H9 (cell line): Measurements from ENCODE around the gene SMIM12. TPM values are rescaled to one million over a fixed set of nuclear protein-coding genes. Genes with fewer than 3 reads are reported as not detected.

Experiments used
- DNase-seq: peaks from one replicate; pipeline ENCODE4 v3.0.0-alpha.2; 2017
- H2AFZ ChIP-seq: one replicate; pipeline ENCODE4 v1.6.1; 2013; ENCODE audit warnings: mild to moderate bottlenecking, low read length, control low read depth, moderate library complexity
- H2AK5ac ChIP-seq: 2 replicates; pipeline ENCODE4 v1.6.1; 2013; ENCODE audit warnings: low read length, control low read depth, mixed read lengths; ENCODE audit not compliant: insufficient read length
- H2BK120ac ChIP-seq: one replicate; pipeline ENCODE4 v1.6.1; 2013; ENCODE audit warnings: low read depth, mild to moderate bottlenecking, low read length, control low read depth, inconsistent platforms; ENCODE audit not compliant: poor library complexity, severe bottlenecking
- H2BK12ac ChIP-seq: 2 replicates; pipeline ENCODE4 v1.6.1; 2013; ENCODE audit warnings: low read length, control low read depth, mixed read lengths, low read depth; ENCODE audit not compliant: insufficient read length
- H2BK15ac ChIP-seq: 2 replicates; pipeline ENCODE4 v1.6.1; 2013; ENCODE audit warnings: low read depth, low read length, control low read depth
- H2BK20ac ChIP-seq: one replicate; pipeline ENCODE4 v1.6.1; 2013; ENCODE audit warnings: low read depth, mild to moderate bottlenecking, low read length, control low read depth, inconsistent platforms; ENCODE audit not compliant: poor library complexity, severe bottlenecking
- H2BK5ac ChIP-seq: 2 replicates; pipeline ENCODE4 v1.6.1; 2013; ENCODE audit warnings: low read length, control low read depth, mixed read lengths; ENCODE audit not compliant: insufficient read length
- H3K14ac ChIP-seq: 2 replicates; pipeline ENCODE4 v1.6.1; 2013; ENCODE audit warnings: low read length, control low read depth; ENCODE audit not compliant: insufficient read depth
- H3K18ac ChIP-seq: 2 replicates; pipeline ENCODE4 v1.6.1; 2013; ENCODE audit warnings: low read depth, mild to moderate bottlenecking, mixed read lengths, low read length, control low read depth; ENCODE audit not compliant: insufficient read length
- H3K23ac ChIP-seq: 2 replicates; pipeline ENCODE4 v1.6.1; 2013; ENCODE audit warnings: low read length, control low read depth, mixed read lengths, low read depth; ENCODE audit not compliant: insufficient read length
- H3K23me2 ChIP-seq: 2 replicates; pipeline ENCODE4 v1.6.1; 2013; ENCODE audit warnings: low read depth, mild to moderate bottlenecking, mixed read lengths, low read length, control low read depth; ENCODE audit not compliant: insufficient read length, poor library complexity, severe bottlenecking
- H3K27ac ChIP-seq: 2 replicates; pipeline ENCODE4 v1.5.1; 2013; ENCODE audit warnings: low read length, control low read depth, mixed read lengths, low read depth; ENCODE audit not compliant: insufficient read length
- H3K27me3 ChIP-seq: 2 replicates; pipeline ENCODE4 v1.6.1; 2013; ENCODE audit warnings: low read length, control low read depth, inconsistent platforms; ENCODE audit not compliant: insufficient read depth
- H3K4ac ChIP-seq: 2 replicates; pipeline ENCODE4 v1.6.1; 2013; ENCODE audit warnings: low read depth, mild to moderate bottlenecking, control low read depth, inconsistent platforms, low read length, moderate library complexity
- H3K4me1 ChIP-seq: 2 replicates; pipeline ENCODE4 v1.6.1; 2013; ENCODE audit warnings: low read length, control low read depth, inconsistent platforms; ENCODE audit not compliant: insufficient read depth
- H3K4me2 ChIP-seq: 2 replicates; pipeline ENCODE4 v1.6.1; 2013; ENCODE audit warnings: low read length, control low read depth, mixed read lengths; ENCODE audit not compliant: insufficient read length, insufficient read depth
- H3K56ac ChIP-seq: 2 replicates; pipeline ENCODE4 v1.6.1; 2013; ENCODE audit warnings: low read depth, mild to moderate bottlenecking, mixed read lengths, low read length, control low read depth; ENCODE audit not compliant: insufficient read length
- H3K79me1 ChIP-seq: 2 replicates; pipeline ENCODE4 v1.6.1; 2013; ENCODE audit warnings: low read depth, mild to moderate bottlenecking, moderate library complexity, low read length, control low read depth, inconsistent platforms; ENCODE audit not compliant: insufficient read depth, poor library complexity, severe bottlenecking
- H3K79me2 ChIP-seq: 2 replicates; pipeline ENCODE4 v1.6.1; 2013; ENCODE audit warnings: low read length, control low read depth, inconsistent platforms; ENCODE audit not compliant: insufficient read depth
- H3K9ac ChIP-seq: 2 replicates; pipeline ENCODE4 v1.6.1; 2013; ENCODE audit warnings: low read length, control low read depth, mixed read lengths; ENCODE audit not compliant: insufficient read length; ENCODE audit errors: extremely low read depth
- H3K9me3 ChIP-seq: one replicate; pipeline ENCODE4 v1.6.1; 2013; ENCODE audit warnings: low read depth, low read length, inconsistent platforms; ENCODE audit not compliant: control insufficient read depth
- H3T11ph ChIP-seq: one replicate; pipeline ENCODE4 v1.6.1; 2013; ENCODE audit warnings: mild to moderate bottlenecking, low read length, control low read depth, inconsistent platforms
- H4K20me1 ChIP-seq: one replicate; pipeline ENCODE4 v1.6.1; 2013; ENCODE audit not compliant: control insufficient read depth, insufficient read length, insufficient read depth
- H4K5ac ChIP-seq: 2 replicates; pipeline ENCODE4 v1.6.1; 2013; ENCODE audit warnings: low read depth, mild to moderate bottlenecking, mixed read lengths, low read length, control low read depth; ENCODE audit not compliant: insufficient read length
- H4K8ac ChIP-seq: replicated peaks from 2 replicates; pipeline ENCODE4 v1.6.1; 2013; ENCODE audit warnings: low read length, control low read depth, mixed read lengths, low read depth; ENCODE audit not compliant: insufficient read length
- H4K91ac ChIP-seq: 2 replicates; pipeline ENCODE4 v1.6.1; 2013; ENCODE audit warnings: low read depth, mild to moderate bottlenecking, moderate library complexity, mixed read lengths, low read length, control low read depth; ENCODE audit not compliant: insufficient read length
- H3K27ac Mint-ChIP-seq, 3 experiments: 2 replicates in 2 of 3; 3 replicates in 1 of 3; pipeline ENCODE4 v1.8.0; 2020 to 2021; ENCODE audit warnings: mixed read lengths in 3 of 3, mild to moderate bottlenecking in 1 of 3, moderate library complexity in 1 of 3
- H3K27me3 Mint-ChIP-seq: 2 replicates; pipeline ENCODE4 v1.8.0; 2021; ENCODE audit warnings: low read depth, mild to moderate bottlenecking, moderate library complexity, mixed read lengths
- H3K36me3 Mint-ChIP-seq, 3 experiments: 2 replicates in 2 of 3; 3 replicates in 1 of 3; pipeline ENCODE4 v1.8.0; 2020 to 2021; ENCODE audit warnings: low read depth in 3 of 3, mixed read lengths in 3 of 3; ENCODE audit not compliant: insufficient read depth in 1 of 3
- H3K4me1 Mint-ChIP-seq, 2 experiments: 2 replicates each; pipeline ENCODE4 v1.8.0; 2020; ENCODE audit warnings: mixed read lengths in 2 of 2
- H3K4me3 Mint-ChIP-seq, 2 experiments: 2 replicates in 1 of 2; 3 replicates in 1 of 2; pipeline ENCODE4 v1.8.0; 2020 to 2021; ENCODE audit warnings: mild to moderate bottlenecking in 2 of 2, mixed read lengths in 2 of 2, moderate library complexity in 1 of 2
- H3K9me3 Mint-ChIP-seq, 2 experiments: 2 replicates in 1 of 2; 3 replicates in 1 of 2; pipeline ENCODE4 v1.8.0; 2020; ENCODE audit warnings: mild to moderate bottlenecking in 2 of 2, mixed read lengths in 2 of 2, moderate library complexity in 1 of 2
- CTCF ChIP-seq: fragments of 200-600 bp; sonication (generic); conservative IDR thresholded peaks from 3 replicates; pipeline ENCODE4 v1.8.0; 2021; ENCODE audit warnings: antibody characterized with exemption, mild to moderate bottlenecking
- WGBS: extraction: QIAGEN DNeasy Blood & Tissue Kit; methylation state at CpG from one replicate; pipeline ENCODE4 v1.1.7; 2013; ENCODE audit warnings: missing lambda C conversion rate, low lambda C conversion rate, mixed read lengths; ENCODE audit not compliant: insufficient read length; ENCODE audit errors: extremely low coverage; 5-methylcytosine and 5-hydroxymethylcytosine counted together
- total RNA-seq: library from RNA; stranded (reverse); gene quantifications from 2 replicates; pipeline ENCODE4 v1.2.1, GENCODE V29; 2021

SMIM12 gene
- total RNA-seq, 1 experiment from 2014 or later, result 40.9 TPM

GRCh38 chr1:34905098-34905459 is 45.5 kb upstream of the SMIM12 start:
- peaks cover 25% of the 10 kb centered on the region for H3K27me3 Mint-ChIP-seq
- WGBS, result no CpG with 5 or more reads among the region's 12 CpGs

More at GRCh38 chr1:34905098-34905459, 45.5 kb upstream of the SMIM12 start:
- H3K4me2 ChIP-seq, result no peak overlapping the region
- no peak overlapping the region for H3K56ac ChIP-seq
- H3T11ph ChIP-seq, result no peak overlapping the region
- no peaks in the 10 kb centered on the region for H3K79me1 ChIP-seq
- Mint-ChIP-seq H3K4me1 (peaks cover 9 to 14% of the 10 kb centered on the region in 2 experiments), H3K4me3 (no peak overlapping the region), H3K27ac (no peak overlapping the region), H3K9me3 (no peaks in the 10 kb centered on the region; a peak in 1 of 5 replicates), H3K36me3 (no peaks in the 10 kb centered on the region)
- no peak overlapping the region for H2BK12ac ChIP-seq
- H3K27ac ChIP-seq, result no peak overlapping the region
- H3K4ac ChIP-seq, result no peak overlapping the region
- no peak overlapping the region for H2BK15ac ChIP-seq
- H3K9ac ChIP-seq, result no peak overlapping the region
- no peak overlapping the region for H2AK5ac ChIP-seq
- H3K14ac ChIP-seq, result no peak overlapping the region
- no peaks in the 10 kb centered on the region for H3K79me2 ChIP-seq
- DNase-seq, result no peak
- no peak for TF ChIP-seq CTCF
- H4K91ac ChIP-seq, result no peak overlapping the region
- no peaks in the 10 kb centered on the region for H3K23me2 ChIP-seq
- H2BK120ac ChIP-seq, result no peak overlapping the region
- H3K27me3 ChIP-seq, result no peaks in the 10 kb centered on the region
- no peak overlapping the region for H2BK5ac ChIP-seq
- no peak overlapping the region for H2BK20ac ChIP-seq
- H3K9me3 ChIP-seq, result no peaks in the 10 kb centered on the region
- H3K18ac ChIP-seq, result no peak overlapping the region
- no peak overlapping the region for H2AFZ ChIP-seq
- H3K4me1 ChIP-seq, result no peaks in the 10 kb centered on the region
- no peak overlapping the region for H4K5ac ChIP-seq
- no peak overlapping the region for H4K8ac ChIP-seq
- H3K23ac ChIP-seq, result no peak overlapping the region
- no peaks in the 10 kb centered on the region for H4K20me1 ChIP-seq
